Liver (tissue), 3 donors: ENCODE results near the gene HCK.

Experiments
- EGR1 ChIP-seq, 2 donors: IDR thresholded peaks; 2 replicates each; pipeline ENCODE4 v1.6.1; 2016 to 2018; ENCODE audit warnings: antibody characterized with exemption in 2 of 2, low read depth in 2 of 2
- FOXA1 ChIP-seq: IDR thresholded peaks from 2 replicates; pipeline ENCODE4 v1.6.1; 2016; ENCODE audit warnings: antibody characterized with exemption
- HNF4A ChIP-seq, 2 donors: conservative IDR thresholded peaks; 2 replicates each; pipeline ENCODE4 v1.6.1; 2016; ENCODE audit warnings: antibody characterized with exemption in 2 of 2, mild to moderate bottlenecking in 2 of 2
- RAD21 ChIP-seq, 2 donors: IDR thresholded peaks; 2 replicates each; pipeline ENCODE4 v1.6.1; 2016; ENCODE audit warnings: antibody characterized with exemption in 2 of 2, mild to moderate bottlenecking in 2 of 2
- SP1 ChIP-seq: IDR thresholded peaks from 2 replicates; pipeline ENCODE4 v1.6.1; 2018; ENCODE audit warnings: antibody characterized with exemption, mild to moderate bottlenecking
- TAF1 ChIP-seq: conservative IDR thresholded peaks from 2 replicates; pipeline ENCODE4 v1.6.1; 2016; ENCODE audit warnings: antibody characterized with exemption, mild to moderate bottlenecking
- YY1 ChIP-seq: IDR thresholded peaks from 2 replicates; pipeline ENCODE4 v1.6.1; 2016; ENCODE audit warnings: antibody characterized with exemption, mild to moderate bottlenecking
- TF ChIP-seq, protein P1 (sequence below): fragments of 150-350 bp; IDR thresholded peaks from 2 replicates; pipeline ENCODE4 v1.5.1; 2017; ENCODE audit warnings: improper control_type of control experiment, low read depth, low read length; ENCODE audit not compliant: missing input control
- TF ChIP-seq, protein P2 (sequence below): IDR thresholded peaks from 2 replicates; pipeline ENCODE4 v1.6.1; 2016; ENCODE audit warnings: antibody characterized with exemption, mild to moderate bottlenecking
- TF ChIP-seq, protein P3 (sequence below): IDR thresholded peaks from 2 replicates; pipeline ENCODE4 v1.6.1; 2016; ENCODE audit warnings: antibody characterized with exemption
- TF ChIP-seq, protein P4 (sequence below): IDR thresholded peaks from 2 replicates; pipeline ENCODE4 v1.6.1; 2016; ENCODE audit warnings: antibody characterized with exemption
- donor health status: healthy.
- donor health status: healthy.

DNA sequence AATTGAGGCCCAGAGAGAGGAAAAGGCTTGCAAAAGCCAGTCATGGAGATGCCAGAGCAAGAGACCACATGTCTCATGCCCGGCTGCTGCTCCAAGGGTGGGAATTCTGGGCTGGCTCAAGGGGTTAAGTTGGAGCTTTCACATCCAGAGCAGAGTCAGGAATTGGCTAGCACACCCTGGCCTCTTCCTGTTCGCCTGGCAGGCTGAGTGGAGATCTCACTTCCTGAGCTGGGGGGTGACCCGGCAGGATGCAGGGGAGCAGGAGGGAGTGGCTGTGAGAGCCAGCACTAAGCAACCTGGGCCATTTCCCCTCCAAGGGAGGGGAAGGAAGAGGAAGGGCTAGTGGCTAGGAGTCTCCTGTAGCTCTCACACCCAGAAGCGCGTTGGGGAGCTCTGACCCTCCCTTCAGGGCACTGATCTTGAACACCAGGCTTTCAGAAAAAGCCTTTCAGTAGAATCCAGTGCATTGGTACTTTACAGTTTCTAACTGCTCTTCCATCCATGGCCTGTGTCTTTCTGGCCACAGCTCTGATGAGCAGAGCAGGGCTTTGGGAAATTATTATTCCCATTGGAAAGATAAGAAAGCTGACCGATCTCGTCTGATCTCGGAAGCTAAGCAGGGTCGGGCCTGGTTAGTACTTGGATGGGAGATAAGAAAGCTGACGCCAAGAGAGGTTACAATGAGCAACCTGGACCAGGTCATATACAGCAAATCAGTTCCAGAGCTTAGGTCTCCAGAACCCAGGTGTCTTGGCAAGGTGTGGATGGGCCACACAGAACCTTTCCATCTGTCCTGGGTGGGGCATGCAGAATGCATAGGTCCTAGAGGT, 44.0 kb upstream of the HCK start:
- TF ChIP-seq, protein P1, sequence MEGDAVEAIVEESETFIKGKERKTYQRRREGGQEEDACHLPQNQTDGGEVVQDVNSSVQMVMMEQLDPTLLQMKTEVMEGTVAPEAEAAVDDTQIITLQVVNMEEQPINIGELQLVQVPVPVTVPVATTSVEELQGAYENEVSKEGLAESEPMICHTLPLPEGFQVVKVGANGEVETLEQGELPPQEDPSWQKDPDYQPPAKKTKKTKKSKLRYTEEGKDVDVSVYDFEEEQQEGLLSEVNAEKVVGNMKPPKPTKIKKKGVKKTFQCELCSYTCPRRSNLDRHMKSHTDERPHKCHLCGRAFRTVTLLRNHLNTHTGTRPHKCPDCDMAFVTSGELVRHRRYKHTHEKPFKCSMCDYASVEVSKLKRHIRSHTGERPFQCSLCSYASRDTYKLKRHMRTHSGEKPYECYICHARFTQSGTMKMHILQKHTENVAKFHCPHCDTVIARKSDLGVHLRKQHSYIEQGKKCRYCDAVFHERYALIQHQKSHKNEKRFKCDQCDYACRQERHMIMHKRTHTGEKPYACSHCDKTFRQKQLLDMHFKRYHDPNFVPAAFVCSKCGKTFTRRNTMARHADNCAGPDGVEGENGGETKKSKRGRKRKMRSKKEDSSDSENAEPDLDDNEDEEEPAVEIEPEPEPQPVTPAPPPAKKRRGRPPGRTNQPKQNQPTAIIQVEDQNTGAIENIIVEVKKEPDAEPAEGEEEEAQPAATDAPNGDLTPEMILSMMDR: no peak
- TF ChIP-seq, protein P2, sequence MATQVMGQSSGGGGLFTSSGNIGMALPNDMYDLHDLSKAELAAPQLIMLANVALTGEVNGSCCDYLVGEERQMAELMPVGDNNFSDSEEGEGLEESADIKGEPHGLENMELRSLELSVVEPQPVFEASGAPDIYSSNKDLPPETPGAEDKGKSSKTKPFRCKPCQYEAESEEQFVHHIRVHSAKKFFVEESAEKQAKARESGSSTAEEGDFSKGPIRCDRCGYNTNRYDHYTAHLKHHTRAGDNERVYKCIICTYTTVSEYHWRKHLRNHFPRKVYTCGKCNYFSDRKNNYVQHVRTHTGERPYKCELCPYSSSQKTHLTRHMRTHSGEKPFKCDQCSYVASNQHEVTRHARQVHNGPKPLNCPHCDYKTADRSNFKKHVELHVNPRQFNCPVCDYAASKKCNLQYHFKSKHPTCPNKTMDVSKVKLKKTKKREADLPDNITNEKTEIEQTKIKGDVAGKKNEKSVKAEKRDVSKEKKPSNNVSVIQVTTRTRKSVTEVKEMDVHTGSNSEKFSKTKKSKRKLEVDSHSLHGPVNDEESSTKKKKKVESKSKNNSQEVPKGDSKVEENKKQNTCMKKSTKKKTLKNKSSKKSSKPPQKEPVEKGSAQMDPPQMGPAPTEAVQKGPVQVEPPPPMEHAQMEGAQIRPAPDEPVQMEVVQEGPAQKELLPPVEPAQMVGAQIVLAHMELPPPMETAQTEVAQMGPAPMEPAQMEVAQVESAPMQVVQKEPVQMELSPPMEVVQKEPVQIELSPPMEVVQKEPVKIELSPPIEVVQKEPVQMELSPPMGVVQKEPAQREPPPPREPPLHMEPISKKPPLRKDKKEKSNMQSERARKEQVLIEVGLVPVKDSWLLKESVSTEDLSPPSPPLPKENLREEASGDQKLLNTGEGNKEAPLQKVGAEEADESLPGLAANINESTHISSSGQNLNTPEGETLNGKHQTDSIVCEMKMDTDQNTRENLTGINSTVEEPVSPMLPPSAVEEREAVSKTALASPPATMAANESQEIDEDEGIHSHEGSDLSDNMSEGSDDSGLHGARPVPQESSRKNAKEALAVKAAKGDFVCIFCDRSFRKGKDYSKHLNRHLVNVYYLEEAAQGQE: peak; percentile 39
- TF ChIP-seq TAF1: no peak
- no peak for TF ChIP-seq FOXA1
- TF ChIP-seq SP1: peak; percentile 49
- TF ChIP-seq RAD21 (IDR thresholded peaks at IDR 0.05): no peak
- TF ChIP-seq, protein P3, sequence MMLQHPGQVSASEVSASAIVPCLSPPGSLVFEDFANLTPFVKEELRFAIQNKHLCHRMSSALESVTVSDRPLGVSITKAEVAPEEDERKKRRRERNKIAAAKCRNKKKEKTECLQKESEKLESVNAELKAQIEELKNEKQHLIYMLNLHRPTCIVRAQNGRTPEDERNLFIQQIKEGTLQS: no peak
- no peak for TF ChIP-seq EGR1 (IDR thresholded peaks at IDR 0.05; ENCODE audit: low read depth in 2 of 2)
- no peak for TF ChIP-seq HNF4A (conservative IDR thresholded peaks at IDR 0.05)
- TF ChIP-seq, protein P4, sequence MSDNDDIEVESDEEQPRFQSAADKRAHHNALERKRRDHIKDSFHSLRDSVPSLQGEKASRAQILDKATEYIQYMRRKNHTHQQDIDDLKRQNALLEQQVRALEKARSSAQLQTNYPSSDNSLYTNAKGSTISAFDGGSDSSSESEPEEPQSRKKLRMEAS: no peak
- TF ChIP-seq YY1: no peak
